Cardiac septum (tissue), 1 donor: ENCODE measurements around the gene DBX2. TPM values are rescaled to one million over a fixed set of nuclear protein-coding genes. Genes with fewer than 3 reads are reported as not detected.
"Not testable (repeated sequence)": the region's sequence is repeated elsewhere in the genome, so short reads cannot be mapped to it uniquely, and the experiment has no call there.

Source experiments
- DNase-seq: peaks from one replicate; pipeline ENCODE4 v3.0.0-alpha.2; 2020; ENCODE audit warnings: low spot score
- intact Hi-C: fragments of 100-400 bp; cut with DNase I; formaldehyde crosslinking; loops from one replicate; pipeline ENCODE4 v1.14.0; 2022
- total RNA-seq: library from RNA; stranded (reverse); fragmentation: NEBNext Ultra II Directional; extraction: Animal tissue kit (Norgen Biotek cat#: 25700); gene quantifications from one replicate; pipeline ENCODE4 v1.2.1, GENCODE V29; 2021
- donor health status: DM: no; HTN: no; CAD: no.

The DBX2 gene
- total RNA-seq, 1 donor from 2014 or later = 0.19 TPM

GRCh38 chr12:45014396-45014795, 36.5 kb downstream of the DBX2 start:
- no peak for DNase-seq
- intact Hi-C loops = no loop called here

- intact Hi-C loops = no loop called here
- no peak for DNase-seq
Observed at GRCh38 chr12:45012749-45013148, 38.1 kb downstream of the DBX2 start.

GRCh38 chr12:45010059-45010458, 40.8 kb downstream of the DBX2 start:
- no peak for DNase-seq
- intact Hi-C loops = no loop called here

GRCh38 chr12:45008211-45008610, 42.7 kb downstream of the DBX2 start:
- intact Hi-C loops = no loop called here
- no peak for DNase-seq

GRCh38 chr12:44999355-44999754, 51.5 kb downstream of the DBX2 start:
- DNase-seq = no peak
- intact Hi-C loops = no loop called here

GRCh38 chr12:44993161-44993560, 57.7 kb downstream of the DBX2 start:
- intact Hi-C loops = no loop called here
- DNase-seq = no peak

GRCh38 chr12:44984863-44985262, 66.0 kb downstream of the DBX2 start:
- intact Hi-C loops = not testable (repeated sequence)

GRCh38 chr12:44979918-44980317, 71.0 kb downstream of the DBX2 start:
- intact Hi-C loops = no loop called here
- no peak for DNase-seq

More at GRCh38 chr12:44984863-44985262, 66.0 kb downstream of the DBX2 start:
- not testable (repeated sequence) for DNase-seq

GRCh38 chr12:44976246-44976645, 74.7 kb downstream of the DBX2 start:
- DNase-seq = no peak
- intact Hi-C loops = no loop called here

- no peak for DNase-seq
- intact Hi-C loops = no loop called here
Observed at GRCh38 chr12:44972746-44973421, 78.0 kb downstream of the DBX2 start.

GRCh38 chr12:44968965-44969364, 81.9 kb downstream of the DBX2 start:
- no peak for DNase-seq
- intact Hi-C loops = no loop called here

Other genes starting within 250 kb of the DBX2 start
- 1.3 TPM for gene NELL2, start 174.8 kb downstream of the DBX2 start, total RNA-seq
- gene ANO6, start 165.0 kb upstream of the DBX2 start, total RNA-seq = 49.0 TPM